ENCODE data around the gene RTN1. TPM values are rescaled to one million over a fixed set of nuclear protein-coding genes. Genes with fewer than 3 reads are reported as not detected.

The RTN1 gene
- total RNA-seq, 2 donors from 2014 or later = 8.6 to 11.2 TPM

Small RNAs within 50 kb of the gene (microRNA-seq; reads per million reads assigned to microRNA genes)
- gene MIR5586 (ENCODE audit: borderline number of aligned reads in 2 of 2, borderline replicate concordance in 2 of 2) = 0 to 1.3 reads per million in 2 donors

Small RNAs within 50 kb of the gene (small RNA-seq; reads per million reads assigned to genes)
- not detected for gene MIR5586

Other genes with a start within 250 kb of the RTN1 start
- gene LRRC9, start 49.4 kb upstream of the RTN1 start, total RNA-seq = not detected
- 10 to 100 TPM; 37.6 to 71.2 TPM for gene PCNX4, start 221.1 kb upstream of the RTN1 start, total RNA-seq